GM12878 (cell line): Measurements from ENCODE around the gene NPAS2. TPM values are rescaled to one million over a fixed set of nuclear protein-coding genes. Genes with fewer than 3 reads are reported as not detected.

Source experiments
- ATAC-seq: fragments of 200-7000 bp; cut with Tn5 transposase; 3 replicates; pipeline ENCODE4 v1.9.1; 2020; ENCODE audit warnings: mild to moderate bottlenecking, moderate library complexity
- BruUV-seq: library from RNA; stranded (reverse); fragments of 400-500 nt; replicated peaks from 2 replicates; lab custom pipeline; 2021; lab: Mats Ljungman, UMichigan
- CTCF ChIA-PET: fragments of 300-600 bp; sonication (Branson Sonifier 250); formaldehyde crosslinking; extraction: SDS; loops from one replicate; lab custom pipeline; 2021; ENCODE audit warnings: inconsistent platforms; lab: Yijun Ruan, JAX
- POLR2A ChIA-PET: fragments of 350-600 bp; formaldehyde crosslinking; extraction: SDS; loops from one replicate; lab custom pipeline; 2021; ENCODE audit warnings: inconsistent platforms; lab: Charles Lee
- RAD21 ChIA-PET: fragments of 300-600 bp; sonication (Branson Sonifier 250); formaldehyde crosslinking; loops from one replicate; lab custom pipeline; 2023; ENCODE audit warnings: antibody characterized with exemption; ENCODE audit not compliant: unreplicated experiment; lab: Charles Lee
- SMC1A ChIA-PET: fragments of 300-600 bp; sonication (Branson Sonifier 250); formaldehyde crosslinking; loops from one replicate; lab custom pipeline; 2023; ENCODE audit not compliant: unreplicated experiment, uncharacterized antibody; lab: Charles Lee
- DNase-seq: peaks from one replicate; pipeline ENCODE4 v3.0.0-alpha.2; 2011; ENCODE audit warnings: low read depth, low spot score
- FAIRE-seq: peaks from 3 replicates; lab custom pipeline; 2011; peaks lifted over from hg19 to GRCh38; lab: Jason Lieb, UNC
- H2AFZ ChIP-seq: 2 replicates; pipeline ENCODE4 v1.6.0; 2011; ENCODE audit warnings: low read depth, low read length, control low read depth; ENCODE audit not compliant: control insufficient read depth
- H3K27ac ChIP-seq: 2 replicates; pipeline ENCODE4 v1.5.1; 2011; ENCODE audit warnings: control low read depth; ENCODE audit not compliant: control insufficient read depth, insufficient read depth
- H3K27me3 ChIP-seq, 2 experiments: replicated peaks in 1 of 2; 2 replicates each; pipeline versions ENCODE4 v1.6.0 to v1.6.1; 2011; ENCODE audit warnings: low read length in 1 of 2; ENCODE audit not compliant: control insufficient read depth in 2 of 2, insufficient read depth in 2 of 2
- H3K36me3 ChIP-seq, 2 experiments: 2 replicates each; pipeline ENCODE4 v1.5.1; 2011; ENCODE audit warnings: low read length in 1 of 2; ENCODE audit not compliant: control insufficient read depth in 2 of 2, insufficient read depth in 2 of 2
- H3K4me1 ChIP-seq: 2 replicates; pipeline ENCODE4 v1.6.1; 2011; ENCODE audit warnings: mild to moderate bottlenecking, low read length, moderate library complexity, mixed read lengths; ENCODE audit not compliant: control insufficient read depth, insufficient read depth
- H3K4me2 ChIP-seq: 2 replicates; pipeline ENCODE4 v1.6.0; 2011; ENCODE audit warnings: control low read depth; ENCODE audit not compliant: control insufficient read depth, insufficient read depth
- H3K4me3 ChIP-seq: fragments of 200-600 bp; sonication (generic); 2 replicates; pipeline ENCODE4 v1.5.1; 2016
- H3K79me2 ChIP-seq: 2 replicates; pipeline ENCODE4 v1.6.0; 2011; ENCODE audit warnings: low read length; ENCODE audit not compliant: control insufficient read depth, insufficient read depth
- H3K9ac ChIP-seq: 2 replicates; pipeline ENCODE4 v1.8.0; 2011; ENCODE audit warnings: low read length, control low read depth, mixed read lengths; ENCODE audit not compliant: control insufficient read depth, insufficient read depth
- H3K9me3 ChIP-seq: replicated peaks from 3 replicates; pipeline ENCODE4 v1.5.1; 2011; ENCODE audit warnings: mild to moderate bottlenecking, low read length; ENCODE audit not compliant: control insufficient read depth, insufficient read depth
- H4K20me1 ChIP-seq: 2 replicates; pipeline ENCODE4 v1.6.0; 2011; ENCODE audit not compliant: control insufficient read depth, insufficient read depth
- BCL3 ChIP-seq: IDR thresholded peaks from 2 replicates; pipeline ENCODE4 v1.6.1; 2011; ENCODE audit warnings: borderline replicate concordance, low read depth, mild to moderate bottlenecking, moderate library complexity, low read length; ENCODE audit not compliant: insufficient read depth, poor library complexity, severe bottlenecking
- EGR1 ChIP-seq, 2 experiments: IDR thresholded peaks; 1 replicate in 1 of 2; 2 replicates in 1 of 2; pipeline ENCODE4 v1.6.1; 2011 to 2012; ENCODE audit warnings: low read depth in 2 of 2, low read length in 2 of 2, borderline replicate concordance in 1 of 2, mild to moderate bottlenecking in 1 of 2, moderate library complexity in 1 of 2
- HCFC1 ChIP-seq: fragments of 150-350 bp; IDR thresholded peaks from 2 replicates; pipeline ENCODE4 v1.6.1; 2014; ENCODE audit warnings: low read length
- HDGF ChIP-seq: fragments of 450-650 bp; IDR thresholded peaks from 2 replicates; pipeline ENCODE4 v1.6.1; 2016; ENCODE audit warnings: antibody characterized with exemption
- MAX ChIP-seq: IDR thresholded peaks from 2 replicates; pipeline ENCODE4 v1.6.1; 2012; ENCODE audit warnings: low read depth, low read length, improper control_type of control experiment
- MEF2B ChIP-seq: fragments of 450-650 bp; IDR thresholded peaks from 2 replicates; pipeline ENCODE4 v1.6.1; 2018; ENCODE audit warnings: mild to moderate bottlenecking, moderate library complexity; ENCODE audit not compliant: partially characterized antibody, poor library complexity, severe bottlenecking
- MLLT1 ChIP-seq: fragments of 450-650 bp; IDR thresholded peaks from 2 replicates; pipeline ENCODE4 v1.6.1; 2016; ENCODE audit warnings: mild to moderate bottlenecking
- ZBTB11 ChIP-seq: fragments of 450-650 bp; formaldehyde crosslinking; IDR thresholded peaks from 2 replicates; pipeline ENCODE4 v1.5.0; 2022; ENCODE audit warnings: mild to moderate bottlenecking, missing genetic modification characterization
- WGBS: methylation state at CpG from one replicate; pipeline ENCODE4 v1.1.6; 2016; ENCODE audit warnings: low lambda C conversion rate; ENCODE audit not compliant: insufficient replicate concordance, insufficient coverage; ENCODE audit errors: missing lambda C conversion rate; 5-methylcytosine and 5-hydroxymethylcytosine counted together
- in situ Hi-C: fragments of 300-500 bp; cut with MboI; formaldehyde crosslinking; loops from 9 replicates; pipeline ENCODE4 v1.14.3; 2018; ENCODE audit warnings: mixed read lengths
- intact Hi-C: fragments of 100-400 bp; cut with micrococcal nuclease; formaldehyde crosslinking; loops from one replicate; pipeline ENCODE4 v1.14.2; 2022; ENCODE audit not compliant: unreplicated experiment
- polyA plus RNA-seq, 11 experiments: library from polyadenylated mRNA; depleted of rRNA in 4 of 11; unstranded in 6 of 11; stranded (reverse) in 5 of 11; fragments of >200 nt; fragmentation: Nextera tagmentation in 4 of 11; fragmentation: Illumina TruSeq in 1 of 11; extraction: Ambion mirVana in 4 of 11; extraction: Trizol in 1 of 11; gene quantifications; 1 replicate in 1 of 11; 2 replicates in 10 of 11; pipeline versions ENCODE4 v1.2.1 to v1.2.3, GENCODE V29; 2011 to 2016; ENCODE audit warnings: inconsistent platforms in 2 of 11, missing spikeins in 2 of 11, low read depth in 1 of 11
- total RNA-seq, 4 experiments: library from RNA; depleted of rRNA in 3 of 4; stranded (reverse); fragments of >200 nt in 3 of 4; fragmentation: Illumina TruSeq in 1 of 4; extraction: Trizol in 1 of 4; gene quantifications; 2 replicates each; pipeline versions ENCODE4 v1.2.1 to v1.2.3, GENCODE V29; 2013 to 2021
- TF ChIP-seq, protein P1 (sequence below): fragments of 150-350 bp; IDR thresholded peaks from 2 replicates; pipeline ENCODE4 v1.6.1; 2014; ENCODE audit warnings: mild to moderate bottlenecking, low read depth, low read length

NPAS2 gene
- total and polyA plus RNA-seq, 10 of the 15 experiments (the other 5 are each of a cell fraction or from before 2014, with no cell fraction given): 0.08 TPM; not detected in 9

- no TSS peak for BruUV-seq
- Histone ChIP-seq H3K27me3 (no peaks in the 10 kb centered on the region; a peak in 1 of 4 replicates), H3K9me3 (no peaks in the 10 kb centered on the region; the same call in 2 of the 3 replicates), H2AFZ (no peak overlapping the region), H3K4me1 (peaks cover 4% of the 10 kb centered on the region), H3K9ac (no peak overlapping the region), H3K36me3 (no peaks in the 10 kb centered on the region), H3K79me2 (peaks cover 7% of the 10 kb centered on the region), H3K27ac (no peak overlapping the region), H3K4me3 (no peak overlapping the region), H3K4me2 (no peak overlapping the region), H4K20me1 (no peaks in the 10 kb centered on the region)
- ChIA-PET RAD21 (no interaction called here), CTCF (no interaction called here), SMC1A (no interaction called here), POLR2A (no interaction called here)
- in situ Hi-C loops: loop anchor here (10.0 kb wide), 1 partner anchor 403 kb away; no protein-coding TSS in a partner anchor
- 68% methylated on average over 5 of the region's 5 CpGs for WGBS
- TF ChIP-seq, protein P1, sequence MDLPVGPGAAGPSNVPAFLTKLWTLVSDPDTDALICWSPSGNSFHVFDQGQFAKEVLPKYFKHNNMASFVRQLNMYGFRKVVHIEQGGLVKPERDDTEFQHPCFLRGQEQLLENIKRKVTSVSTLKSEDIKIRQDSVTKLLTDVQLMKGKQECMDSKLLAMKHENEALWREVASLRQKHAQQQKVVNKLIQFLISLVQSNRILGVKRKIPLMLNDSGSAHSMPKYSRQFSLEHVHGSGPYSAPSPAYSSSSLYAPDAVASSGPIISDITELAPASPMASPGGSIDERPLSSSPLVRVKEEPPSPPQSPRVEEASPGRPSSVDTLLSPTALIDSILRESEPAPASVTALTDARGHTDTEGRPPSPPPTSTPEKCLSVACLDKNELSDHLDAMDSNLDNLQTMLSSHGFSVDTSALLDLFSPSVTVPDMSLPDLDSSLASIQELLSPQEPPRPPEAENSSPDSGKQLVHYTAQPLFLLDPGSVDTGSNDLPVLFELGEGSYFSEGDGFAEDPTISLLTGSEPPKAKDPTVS: no peak
- TF ChIP-seq MEF2B (no peak), HDGF (no peak), EGR1 (IDR thresholded peaks at IDR 0.05; ENCODE audit: borderline replicate concordance in 1 of 2, low read depth in 2 of 2, low read length in 2 of 2) (no peak), ZBTB11 (no peak), MAX (no peak), HCFC1 (no peak), BCL3 (no peak), MLLT1 (no peak)
- DNase-seq (no peak), ATAC-seq (no peak), FAIRE-seq (no peak)
- intact Hi-C loops: no loop called here
Observed at GRCh38 chr2:100997509-100998234, 177.7 kb downstream of the NPAS2 start.
